ENCODE measurements around the gene REXO1. TPM values are rescaled to one million over a fixed set of nuclear protein-coding genes. Genes with fewer than 3 reads are reported as not detected.

The REXO1 gene
- total RNA-seq, 1 experiment from 2014 or later = 43.0 TPM

GRCh38 chr19:1822210-1822609 lies 26.1 kb downstream of the REXO1 start:
- Histone ChIP-seq H3K36me3 (ENCODE audit: control insufficient read depth, insufficient read depth, low read length) (no peaks in the 10 kb centered on the region; the same call in 1 of the 2 replicates), H3K4me1 (no peaks in the 10 kb centered on the region), H3K4me3 (ENCODE audit: low read depth, low read length) (no peak overlapping the region), H3K9me3 (no peaks in the 10 kb centered on the region), H3K27me3 (replicated peaks; ENCODE audit: control insufficient read depth, insufficient read depth, low read length) (no peaks in the 10 kb centered on the region)
- Mint-ChIP-seq H3K27ac (ENCODE audit: unreplicated experiment) (no peak overlapping the region), H3K4me1 (ENCODE audit: low read depth, unreplicated experiment) (no peaks in the 10 kb centered on the region), H3K27me3 (ENCODE audit: insufficient read depth, unreplicated experiment) (no peaks in the 10 kb centered on the region), H3K36me3 (ENCODE audit: insufficient read depth, unreplicated experiment) (peaks cover 58% of the 10 kb centered on the region), H3K4me3 (ENCODE audit: unreplicated experiment) (no peak overlapping the region), H3K9me3 (ENCODE audit: unreplicated experiment) (no peaks in the 10 kb centered on the region)
- intact Hi-C loops (cut with micrococcal nuclease; ENCODE audit: unreplicated experiment) = no loop called here
- no peak for DNase-seq
- no peak for TF ChIP-seq CTCF (IDR thresholded peaks at IDR 0.05; ENCODE audit: insufficient read depth in 1 of 2, low read depth in 1 of 2, low read length in 1 of 2, severe bottlenecking in 1 of 2, unreplicated experiment in 1 of 2)
- no TSS peak for BruUV-seq (replicated peaks)
- CTCF ChIA-PET = interaction anchor here (0.8 kb wide), 1 partner anchor 15 kb away, joined by 4 read pairs; no protein-coding TSS in a partner anchor
- POLR2A ChIA-PET = no interaction called here

GRCh38 chr19:1819341-1820255 lies 28.7 kb downstream of the REXO1 start:
- ChIA-PET CTCF (no interaction called here), POLR2A (no interaction called here)
- DNase-seq = no peak
- H3K4me3 Mint-ChIP-seq (ENCODE audit: unreplicated experiment) = no peak overlapping the region
- intact Hi-C loops (cut with micrococcal nuclease; ENCODE audit: unreplicated experiment) = no loop called here
- no peak overlapping the region for H3K4me3 ChIP-seq (ENCODE audit: low read depth, low read length)
- no peak for TF ChIP-seq CTCF (IDR thresholded peaks at IDR 0.05; ENCODE audit: insufficient read depth in 1 of 2, low read depth in 1 of 2, low read length in 1 of 2, severe bottlenecking in 1 of 2, unreplicated experiment in 1 of 2)
- no peaks in the 10 kb centered on the region; the same call in 1 of the 2 replicates for H3K36me3 ChIP-seq (ENCODE audit: control insufficient read depth, insufficient read depth, low read length)
- no peaks in the 10 kb centered on the region for H3K4me1 ChIP-seq
- H3K36me3 Mint-ChIP-seq (ENCODE audit: insufficient read depth, unreplicated experiment) = peaks cover 39% of the 10 kb centered on the region
- H3K27me3 Mint-ChIP-seq (ENCODE audit: insufficient read depth, unreplicated experiment) = no peaks in the 10 kb centered on the region
- no peaks in the 10 kb centered on the region for H3K9me3 ChIP-seq
- H3K27me3 ChIP-seq (replicated peaks; ENCODE audit: control insufficient read depth, insufficient read depth, low read length) = no peaks in the 10 kb centered on the region
- no TSS peak for BruUV-seq (replicated peaks)
- no peaks in the 10 kb centered on the region for H3K4me1 Mint-ChIP-seq (ENCODE audit: low read depth, unreplicated experiment)
- no peak overlapping the region for H3K27ac Mint-ChIP-seq (ENCODE audit: unreplicated experiment)
- no peaks in the 10 kb centered on the region for H3K9me3 Mint-ChIP-seq (ENCODE audit: unreplicated experiment)

- intact Hi-C loops (cut with micrococcal nuclease; ENCODE audit: unreplicated experiment) = no loop called here
- DNase-seq = no peak
- H3K36me3 ChIP-seq (ENCODE audit: control insufficient read depth, insufficient read depth, low read length) = no peaks in the 10 kb centered on the region; the same call in 1 of the 2 replicates
- POLR2A ChIA-PET = interaction anchor here (0.5 kb wide), 1 partner anchor 214 kb away, joined by 4 read pairs; the partner anchor contains the start of gene UQCR11
- no peaks in the 10 kb centered on the region for H3K4me1 ChIP-seq
- Mint-ChIP-seq H3K4me1 (ENCODE audit: low read depth, unreplicated experiment) (no peaks in the 10 kb centered on the region), H3K4me3 (ENCODE audit: unreplicated experiment) (no peak overlapping the region), H3K27ac (ENCODE audit: unreplicated experiment) (no peak overlapping the region), H3K9me3 (ENCODE audit: unreplicated experiment) (no peaks in the 10 kb centered on the region), H3K27me3 (ENCODE audit: insufficient read depth, unreplicated experiment) (no peaks in the 10 kb centered on the region), H3K36me3 (ENCODE audit: insufficient read depth, unreplicated experiment) (peaks cover 30% of the 10 kb centered on the region)
- no TSS peak for BruUV-seq (replicated peaks)
- H3K9me3 ChIP-seq = no peaks in the 10 kb centered on the region
- CTCF ChIA-PET = no interaction called here
- H3K4me3 ChIP-seq (ENCODE audit: low read depth, low read length) = no peak overlapping the region
- no peak for TF ChIP-seq CTCF (IDR thresholded peaks at IDR 0.05; ENCODE audit: insufficient read depth in 1 of 2, low read depth in 1 of 2, low read length in 1 of 2, severe bottlenecking in 1 of 2, unreplicated experiment in 1 of 2)
- H3K27me3 ChIP-seq (replicated peaks; ENCODE audit: control insufficient read depth, insufficient read depth, low read length) = no peaks in the 10 kb centered on the region
These were observed 29.6 kb downstream of the REXO1 start for GRCh38 chr19:1818549-1819195.
